GM12892 (cell line): ENCODE results near the gene C1orf210.

Experiments used
- POLR2A ChIP-seq: IDR thresholded peaks from 2 replicates; pipeline ENCODE4 v1.6.1; 2011; ENCODE audit warnings: low read depth, low read length, control low read depth
- POLR2AphosphoS5 ChIP-seq: IDR thresholded peaks from 2 replicates; pipeline ENCODE4 v1.6.1; 2011; ENCODE audit warnings: low read depth, low read length, control low read depth

DNA sequence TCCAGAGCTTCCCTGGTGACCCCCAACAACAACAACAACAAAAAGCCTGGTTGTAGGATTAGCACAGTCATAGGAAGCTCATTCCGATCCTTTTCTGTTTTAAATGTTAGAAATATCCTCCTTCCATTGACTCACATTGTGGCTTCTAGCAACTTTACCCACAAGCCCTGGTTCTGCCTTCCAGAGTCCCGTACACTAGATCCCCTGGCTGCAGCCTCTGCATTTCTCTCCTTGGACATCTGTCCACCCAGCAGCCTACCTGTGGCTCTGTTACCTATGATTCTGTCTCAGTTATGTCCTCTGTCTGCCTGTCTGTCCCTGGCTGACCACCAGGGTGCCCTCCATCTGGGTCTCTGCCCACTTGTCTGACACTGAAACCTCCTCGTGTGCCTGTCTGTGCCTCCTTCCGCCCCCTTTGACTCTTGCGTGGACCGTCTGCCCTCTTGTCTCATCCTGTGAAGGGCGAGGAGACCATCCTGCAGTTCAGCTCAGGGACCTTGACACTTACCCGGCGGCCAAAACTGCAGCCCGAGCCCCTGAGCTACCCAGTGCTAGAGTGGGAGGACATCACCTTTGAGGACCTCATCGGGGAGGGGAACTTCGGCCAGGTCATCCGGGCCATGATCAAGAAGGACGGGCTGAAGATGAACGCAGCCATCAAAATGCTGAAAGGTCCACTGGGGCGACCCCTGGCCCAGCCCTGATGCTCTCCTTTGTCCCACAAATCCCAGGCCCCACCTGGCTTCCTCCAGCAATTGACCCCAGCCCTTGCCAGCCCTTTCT is 31.5 kb upstream of the C1orf210 start:
- TF ChIP-seq POLR2A (no peak), POLR2AphosphoS5 (no peak)
